HCT116 (cell line): Measurements from ENCODE around the gene GJB5.

Experiments
- EZH2 ChIP-seq: fragments of 200-600 bp; sonication (generic); IDR thresholded peaks from 2 replicates; pipeline ENCODE4 v1.6.1; 2017; ENCODE audit warnings: antibody characterized with exemption, mixed run types
- EZH2phosphoT487 ChIP-seq: fragments of 200-600 bp; IDR thresholded peaks from 2 replicates; pipeline ENCODE4 v1.6.1; 2018; ENCODE audit warnings: antibody characterized with exemption, borderline replicate concordance
- POLR2A ChIP-seq: IDR thresholded peaks from 2 replicates; pipeline ENCODE4 v1.7.0; 2011; ENCODE audit warnings: borderline replicate concordance; ENCODE audit not compliant: insufficient read depth, insufficient read length; ENCODE audit errors: extremely low read depth
- POLR2AphosphoS5 ChIP-seq: IDR thresholded peaks from 2 replicates; pipeline ENCODE4 v1.6.1; 2011; ENCODE audit warnings: mild to moderate bottlenecking, low read depth, low read length, moderate library complexity
- SP1 ChIP-seq: IDR thresholded peaks from 2 replicates; pipeline ENCODE4 v1.6.1; 2012; ENCODE audit warnings: low read depth
- YY1 ChIP-seq: IDR thresholded peaks from 2 replicates; pipeline ENCODE4 v1.6.1; 2011; ENCODE audit warnings: low read length, low read depth, moderate library complexity, mild to moderate bottlenecking; ENCODE audit not compliant: insufficient replicate concordance; ENCODE audit errors: extremely low read depth
- ZFX ChIP-seq: fragments of 450-650 bp; IDR thresholded peaks from 2 replicates; pipeline ENCODE4 v1.6.1; 2017
- TF ChIP-seq, protein P1 (sequence below): IDR thresholded peaks from 2 replicates; pipeline ENCODE4 v1.6.1; 2012; ENCODE audit warnings: low read depth
- TF ChIP-seq, protein P2 (sequence below), 3 experiments: fragments of 200-600 bp in 1 of 3; sonication (generic) in 1 of 3; IDR thresholded peaks in 2 of 3; conservative IDR thresholded peaks in 1 of 3; 2 replicates each; pipeline ENCODE4 v1.5.1; 2012 to 2017; ENCODE audit warnings: low read depth in 2 of 3, low read length in 2 of 3, antibody characterized with exemption in 1 of 3, borderline replicate concordance in 1 of 3, control low read depth in 1 of 3, mild to moderate bottlenecking in 1 of 3, mixed read lengths in 1 of 3, mixed run types in 1 of 3, moderate library complexity in 1 of 3; ENCODE audit not compliant: insufficient read depth in 1 of 3
- TF ChIP-seq, protein P3 (sequence below): IDR thresholded peaks from 2 replicates; pipeline ENCODE4 v1.6.1; 2012

DNA sequence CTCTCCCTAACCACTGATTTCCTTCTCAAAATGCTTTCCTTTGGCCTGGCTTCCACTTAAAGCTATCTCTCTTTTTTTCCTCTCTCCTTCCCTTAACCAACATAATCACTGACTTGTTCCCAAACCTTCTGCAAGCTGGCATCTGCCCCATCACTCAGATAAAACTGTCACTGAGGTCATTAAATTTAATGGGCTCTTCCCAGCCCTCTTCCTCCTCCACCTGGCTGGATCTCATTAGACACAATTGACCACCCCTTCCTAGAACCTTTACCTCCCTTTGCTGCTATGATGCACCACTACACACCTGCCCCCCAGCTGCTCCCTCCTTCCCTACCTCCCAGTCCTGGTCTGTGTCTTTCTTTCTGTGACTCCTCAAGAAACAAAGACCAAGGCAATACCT lies 44.0 kb upstream of the GJB5 start:
- no peak for TF ChIP-seq YY1
- no peak for TF ChIP-seq ZFX
- TF ChIP-seq, protein P1, sequence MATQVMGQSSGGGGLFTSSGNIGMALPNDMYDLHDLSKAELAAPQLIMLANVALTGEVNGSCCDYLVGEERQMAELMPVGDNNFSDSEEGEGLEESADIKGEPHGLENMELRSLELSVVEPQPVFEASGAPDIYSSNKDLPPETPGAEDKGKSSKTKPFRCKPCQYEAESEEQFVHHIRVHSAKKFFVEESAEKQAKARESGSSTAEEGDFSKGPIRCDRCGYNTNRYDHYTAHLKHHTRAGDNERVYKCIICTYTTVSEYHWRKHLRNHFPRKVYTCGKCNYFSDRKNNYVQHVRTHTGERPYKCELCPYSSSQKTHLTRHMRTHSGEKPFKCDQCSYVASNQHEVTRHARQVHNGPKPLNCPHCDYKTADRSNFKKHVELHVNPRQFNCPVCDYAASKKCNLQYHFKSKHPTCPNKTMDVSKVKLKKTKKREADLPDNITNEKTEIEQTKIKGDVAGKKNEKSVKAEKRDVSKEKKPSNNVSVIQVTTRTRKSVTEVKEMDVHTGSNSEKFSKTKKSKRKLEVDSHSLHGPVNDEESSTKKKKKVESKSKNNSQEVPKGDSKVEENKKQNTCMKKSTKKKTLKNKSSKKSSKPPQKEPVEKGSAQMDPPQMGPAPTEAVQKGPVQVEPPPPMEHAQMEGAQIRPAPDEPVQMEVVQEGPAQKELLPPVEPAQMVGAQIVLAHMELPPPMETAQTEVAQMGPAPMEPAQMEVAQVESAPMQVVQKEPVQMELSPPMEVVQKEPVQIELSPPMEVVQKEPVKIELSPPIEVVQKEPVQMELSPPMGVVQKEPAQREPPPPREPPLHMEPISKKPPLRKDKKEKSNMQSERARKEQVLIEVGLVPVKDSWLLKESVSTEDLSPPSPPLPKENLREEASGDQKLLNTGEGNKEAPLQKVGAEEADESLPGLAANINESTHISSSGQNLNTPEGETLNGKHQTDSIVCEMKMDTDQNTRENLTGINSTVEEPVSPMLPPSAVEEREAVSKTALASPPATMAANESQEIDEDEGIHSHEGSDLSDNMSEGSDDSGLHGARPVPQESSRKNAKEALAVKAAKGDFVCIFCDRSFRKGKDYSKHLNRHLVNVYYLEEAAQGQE: no peak
- TF ChIP-seq, protein P2, sequence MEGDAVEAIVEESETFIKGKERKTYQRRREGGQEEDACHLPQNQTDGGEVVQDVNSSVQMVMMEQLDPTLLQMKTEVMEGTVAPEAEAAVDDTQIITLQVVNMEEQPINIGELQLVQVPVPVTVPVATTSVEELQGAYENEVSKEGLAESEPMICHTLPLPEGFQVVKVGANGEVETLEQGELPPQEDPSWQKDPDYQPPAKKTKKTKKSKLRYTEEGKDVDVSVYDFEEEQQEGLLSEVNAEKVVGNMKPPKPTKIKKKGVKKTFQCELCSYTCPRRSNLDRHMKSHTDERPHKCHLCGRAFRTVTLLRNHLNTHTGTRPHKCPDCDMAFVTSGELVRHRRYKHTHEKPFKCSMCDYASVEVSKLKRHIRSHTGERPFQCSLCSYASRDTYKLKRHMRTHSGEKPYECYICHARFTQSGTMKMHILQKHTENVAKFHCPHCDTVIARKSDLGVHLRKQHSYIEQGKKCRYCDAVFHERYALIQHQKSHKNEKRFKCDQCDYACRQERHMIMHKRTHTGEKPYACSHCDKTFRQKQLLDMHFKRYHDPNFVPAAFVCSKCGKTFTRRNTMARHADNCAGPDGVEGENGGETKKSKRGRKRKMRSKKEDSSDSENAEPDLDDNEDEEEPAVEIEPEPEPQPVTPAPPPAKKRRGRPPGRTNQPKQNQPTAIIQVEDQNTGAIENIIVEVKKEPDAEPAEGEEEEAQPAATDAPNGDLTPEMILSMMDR (IDR thresholded peaks at IDR 0.05 in 2 of 3, conservative IDR thresholded peaks at IDR 0.05 in 1 of 3; ENCODE audit: borderline replicate concordance in 1 of 3, insufficient read depth in 1 of 3, low read depth in 2 of 3, low read length in 2 of 3): no peak
- no peak for TF ChIP-seq POLR2AphosphoS5
- no peak for TF ChIP-seq EZH2
- no peak for TF ChIP-seq POLR2A
- TF ChIP-seq, protein P3, sequence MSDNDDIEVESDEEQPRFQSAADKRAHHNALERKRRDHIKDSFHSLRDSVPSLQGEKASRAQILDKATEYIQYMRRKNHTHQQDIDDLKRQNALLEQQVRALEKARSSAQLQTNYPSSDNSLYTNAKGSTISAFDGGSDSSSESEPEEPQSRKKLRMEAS: no peak
- no peak for TF ChIP-seq SP1
- no peak for TF ChIP-seq EZH2phosphoT487
